ENCODE data around the gene ZFAND3. TPM values are rescaled to one million over a fixed set of nuclear protein-coding genes. Genes with fewer than 3 reads are reported as not detected.

ZFAND3 gene
- total and polyA plus RNA-seq, 3 donors from 2014 or later = 104 to 329 (median 109) TPM

DNA sequence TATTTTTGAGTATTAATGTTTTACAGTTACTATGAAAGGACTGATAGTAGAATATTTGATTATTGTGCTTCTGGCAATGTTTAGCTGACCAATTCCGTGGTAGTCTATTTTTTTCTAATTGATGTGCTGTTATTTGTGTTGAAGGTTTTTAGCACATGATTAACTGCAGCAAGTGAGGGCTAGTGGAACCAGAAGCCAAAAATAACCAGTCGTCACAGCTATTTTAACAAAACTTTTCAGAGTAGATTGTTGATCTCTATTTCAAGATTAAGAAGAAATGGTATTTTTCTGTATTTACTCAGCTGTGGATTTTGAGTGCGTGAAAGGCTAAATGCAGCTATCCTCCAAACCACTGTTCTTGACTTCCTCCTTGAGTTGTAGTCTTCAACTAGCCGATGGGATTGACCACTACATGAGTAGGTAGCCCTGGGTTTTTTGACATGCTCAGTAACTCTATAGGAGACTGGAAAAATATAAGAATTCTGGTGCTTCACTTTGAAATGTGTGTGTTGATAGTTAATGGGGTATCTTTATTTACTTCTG lies 258.0 kb downstream of the ZFAND3 start:
- Histone ChIP-seq H3K27me3 (no peaks in the 10 kb centered on the region), H3K4me3 (no peak overlapping the region), H3K27ac (no peak overlapping the region), H3K4me1 (no peaks in the 10 kb centered on the region), H3K9me3 (no peaks in the 10 kb centered on the region), H3K36me3 (ENCODE audit: low read depth, missing control alignments) (no peaks in the 10 kb centered on the region)
- WGBS, 2 donors = 46 to 56% methylated on average over 4 of the region's 4 CpGs
- TF ChIP-seq POLR2A (IDR thresholded peaks at IDR 0.05) = no peak
- TF ChIP-seq, protein P1, sequence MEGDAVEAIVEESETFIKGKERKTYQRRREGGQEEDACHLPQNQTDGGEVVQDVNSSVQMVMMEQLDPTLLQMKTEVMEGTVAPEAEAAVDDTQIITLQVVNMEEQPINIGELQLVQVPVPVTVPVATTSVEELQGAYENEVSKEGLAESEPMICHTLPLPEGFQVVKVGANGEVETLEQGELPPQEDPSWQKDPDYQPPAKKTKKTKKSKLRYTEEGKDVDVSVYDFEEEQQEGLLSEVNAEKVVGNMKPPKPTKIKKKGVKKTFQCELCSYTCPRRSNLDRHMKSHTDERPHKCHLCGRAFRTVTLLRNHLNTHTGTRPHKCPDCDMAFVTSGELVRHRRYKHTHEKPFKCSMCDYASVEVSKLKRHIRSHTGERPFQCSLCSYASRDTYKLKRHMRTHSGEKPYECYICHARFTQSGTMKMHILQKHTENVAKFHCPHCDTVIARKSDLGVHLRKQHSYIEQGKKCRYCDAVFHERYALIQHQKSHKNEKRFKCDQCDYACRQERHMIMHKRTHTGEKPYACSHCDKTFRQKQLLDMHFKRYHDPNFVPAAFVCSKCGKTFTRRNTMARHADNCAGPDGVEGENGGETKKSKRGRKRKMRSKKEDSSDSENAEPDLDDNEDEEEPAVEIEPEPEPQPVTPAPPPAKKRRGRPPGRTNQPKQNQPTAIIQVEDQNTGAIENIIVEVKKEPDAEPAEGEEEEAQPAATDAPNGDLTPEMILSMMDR (IDR thresholded peaks at IDR 0.05) = no peak
- DNase-seq = no peak
- intact Hi-C loops (cut with DNase I; ENCODE audit: low total_unique reads) = no loop called here

DNA sequence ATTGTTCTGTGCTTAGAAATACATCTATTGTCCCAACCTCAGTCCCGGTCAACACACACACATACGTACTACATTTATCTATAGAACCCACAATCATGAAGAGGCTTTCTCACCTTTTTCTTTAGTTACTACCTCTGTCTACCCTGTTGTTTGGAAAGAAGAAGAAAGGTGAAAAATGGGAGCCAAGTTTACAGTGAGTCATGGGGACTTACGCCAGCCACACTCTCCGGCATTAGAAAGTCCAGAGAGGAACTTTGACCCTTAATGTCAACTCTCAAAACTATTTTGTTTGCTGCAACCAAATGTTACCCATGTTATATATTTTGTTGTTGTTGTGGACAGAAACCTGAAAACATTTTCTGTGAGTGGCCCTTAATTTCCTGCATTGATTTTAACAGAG lies 259.1 kb downstream of the ZFAND3 start:
- intact Hi-C loops (cut with DNase I; ENCODE audit: low total_unique reads) = no loop called here
- DNase-seq = no peak
- 86% methylated on average over 4 of the region's 4 CpGs for WGBS, 2 donors
- Histone ChIP-seq H3K4me1 (no peaks in the 10 kb centered on the region), H3K4me3 (no peak overlapping the region), H3K36me3 (ENCODE audit: low read depth, missing control alignments) (no peaks in the 10 kb centered on the region), H3K9me3 (no peaks in the 10 kb centered on the region), H3K27ac (no peak overlapping the region), H3K27me3 (no peaks in the 10 kb centered on the region)
- TF ChIP-seq, protein P1 (IDR thresholded peaks at IDR 0.05) = no peak
- TF ChIP-seq POLR2A (IDR thresholded peaks at IDR 0.05) = no peak

DNA sequence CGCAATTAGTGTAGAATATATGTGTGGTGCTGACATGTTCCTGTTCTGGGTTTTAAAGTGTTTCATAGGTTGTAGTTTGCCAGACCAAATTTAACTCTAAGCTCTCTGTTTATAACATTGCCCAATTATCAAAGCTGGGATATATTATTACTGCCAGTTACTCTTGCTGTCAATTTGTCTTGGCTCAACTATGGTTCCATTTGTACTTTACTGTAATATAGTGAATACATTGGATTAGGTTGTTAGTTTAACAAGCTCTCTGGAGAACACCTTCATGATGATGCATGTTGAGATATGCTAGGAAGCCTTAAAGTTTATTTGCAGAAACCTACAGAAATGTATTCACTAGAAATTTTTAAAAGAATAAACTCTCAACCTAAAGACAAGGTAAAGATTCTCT lies 259.6 kb downstream of the ZFAND3 start:
- Histone ChIP-seq H3K27me3 (no peaks in the 10 kb centered on the region), H3K27ac (no peak overlapping the region), H3K4me1 (no peaks in the 10 kb centered on the region), H3K36me3 (ENCODE audit: low read depth, missing control alignments) (no peaks in the 10 kb centered on the region), H3K4me3 (no peak overlapping the region), H3K9me3 (no peaks in the 10 kb centered on the region)
- TF ChIP-seq, protein P1 (IDR thresholded peaks at IDR 0.05) = no peak
- TF ChIP-seq POLR2A (IDR thresholded peaks at IDR 0.05) = no peak
- intact Hi-C loops (cut with DNase I; ENCODE audit: low total_unique reads) = no loop called here
- WGBS, 2 donors = 83 to 100% methylated on average over 1 of the region's 1 CpG
- no peak for DNase-seq

DNA sequence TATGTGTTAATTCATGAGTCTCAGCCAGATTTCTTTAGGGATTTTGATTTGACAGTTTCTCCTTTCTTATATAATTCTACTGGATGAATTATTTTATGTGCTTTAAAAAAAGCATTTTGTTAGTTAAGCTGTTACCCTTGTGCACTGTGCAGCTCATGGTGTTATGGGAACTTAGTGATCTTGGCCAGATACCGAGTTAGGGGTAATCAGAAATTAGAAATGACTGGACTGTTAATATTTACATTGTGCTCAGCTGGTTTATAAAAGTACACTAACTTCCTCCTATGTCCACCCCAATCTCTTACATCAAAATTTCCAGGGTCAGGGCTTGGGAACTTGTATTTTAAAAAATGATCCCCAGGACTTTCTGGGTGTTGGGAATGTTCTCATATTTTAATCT lies 260.0 kb downstream of the ZFAND3 start:
- no peak for TF ChIP-seq POLR2A (IDR thresholded peaks at IDR 0.05)
- TF ChIP-seq, protein P1 (IDR thresholded peaks at IDR 0.05) = no peak

DNA sequence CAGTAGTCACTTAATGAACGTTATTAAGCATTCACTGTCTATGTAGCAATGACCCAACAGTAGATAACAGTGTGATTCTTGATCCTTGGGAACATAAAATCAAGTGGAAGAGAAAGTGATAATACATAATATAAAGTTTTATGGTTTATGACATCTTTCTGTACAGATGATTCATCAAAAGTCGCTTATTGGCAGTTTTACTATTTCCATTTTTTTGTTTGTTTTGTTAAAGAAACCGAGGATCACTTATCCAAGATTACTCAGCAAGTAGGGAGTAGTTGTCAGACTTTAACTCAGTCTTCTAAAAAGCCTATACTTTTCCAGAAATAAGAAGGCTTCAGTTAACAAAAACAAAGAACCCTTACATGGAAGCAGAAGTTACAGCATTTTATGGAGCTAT lies 260.8 kb downstream of the ZFAND3 start:
- Histone ChIP-seq H3K4me1 (no peaks in the 10 kb centered on the region), H3K36me3 (ENCODE audit: low read depth, missing control alignments) (no peaks in the 10 kb centered on the region), H3K27ac (no peak overlapping the region), H3K4me3 (no peak overlapping the region), H3K27me3 (no peaks in the 10 kb centered on the region), H3K9me3 (no peaks in the 10 kb centered on the region)
- intact Hi-C loops (cut with DNase I; ENCODE audit: low total_unique reads) = no loop called here
- no peak for DNase-seq
- WGBS, 2 donors = 72 to 81% methylated on average over 3 of the region's 3 CpGs
- TF ChIP-seq, protein P1 (IDR thresholded peaks at IDR 0.05) = no peak
- TF ChIP-seq POLR2A (IDR thresholded peaks at IDR 0.05) = no peak

More for the DNA sequence above, 260.0 kb downstream of the ZFAND3 start:
- intact Hi-C loops (cut with DNase I; ENCODE audit: low total_unique reads) = no loop called here
- Histone ChIP-seq H3K27ac (no peak overlapping the region), H3K9me3 (no peaks in the 10 kb centered on the region), H3K36me3 (ENCODE audit: low read depth, missing control alignments) (no peaks in the 10 kb centered on the region), H3K4me3 (no peak overlapping the region), H3K27me3 (no peaks in the 10 kb centered on the region), H3K4me1 (no peaks in the 10 kb centered on the region)
- WGBS, 2 donors = 59 to 66% methylated on average over 1 of the region's 1 CpG
- no peak for DNase-seq

All from testis (tissue), 3 donors.